ENCODE results near the gene B4GALNT4. TPM values are rescaled to one million over a fixed set of nuclear protein-coding genes. Genes with fewer than 3 reads are reported as not detected.

The B4GALNT4 gene, protein sequence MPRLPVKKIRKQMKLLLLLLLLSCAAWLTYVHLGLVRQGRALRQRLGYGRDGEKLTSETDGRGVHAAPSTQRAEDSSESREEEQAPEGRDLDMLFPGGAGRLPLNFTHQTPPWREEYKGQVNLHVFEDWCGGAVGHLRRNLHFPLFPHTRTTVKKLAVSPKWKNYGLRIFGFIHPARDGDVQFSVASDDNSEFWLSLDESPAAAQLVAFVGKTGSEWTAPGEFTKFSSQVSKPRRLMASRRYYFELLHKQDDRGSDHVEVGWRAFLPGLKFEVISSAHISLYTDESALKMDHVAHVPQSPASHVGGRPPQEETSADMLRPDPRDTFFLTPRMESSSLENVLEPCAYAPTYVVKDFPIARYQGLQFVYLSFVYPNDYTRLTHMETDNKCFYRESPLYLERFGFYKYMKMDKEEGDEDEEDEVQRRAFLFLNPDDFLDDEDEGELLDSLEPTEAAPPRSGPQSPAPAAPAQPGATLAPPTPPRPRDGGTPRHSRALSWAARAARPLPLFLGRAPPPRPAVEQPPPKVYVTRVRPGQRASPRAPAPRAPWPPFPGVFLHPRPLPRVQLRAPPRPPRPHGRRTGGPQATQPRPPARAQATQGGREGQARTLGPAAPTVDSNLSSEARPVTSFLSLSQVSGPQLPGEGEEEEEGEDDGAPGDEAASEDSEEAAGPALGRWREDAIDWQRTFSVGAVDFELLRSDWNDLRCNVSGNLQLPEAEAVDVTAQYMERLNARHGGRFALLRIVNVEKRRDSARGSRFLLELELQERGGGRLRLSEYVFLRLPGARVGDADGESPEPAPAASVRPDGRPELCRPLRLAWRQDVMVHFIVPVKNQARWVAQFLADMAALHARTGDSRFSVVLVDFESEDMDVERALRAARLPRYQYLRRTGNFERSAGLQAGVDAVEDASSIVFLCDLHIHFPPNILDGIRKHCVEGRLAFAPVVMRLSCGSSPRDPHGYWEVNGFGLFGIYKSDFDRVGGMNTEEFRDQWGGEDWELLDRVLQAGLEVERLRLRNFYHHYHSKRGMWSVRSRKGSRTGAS
- 11.1 to 25.3 TPM (median 20.4 TPM) in 5 replicates for total RNA-seq (2022; extraction: Qiagen RNA extraction)

DNA sequence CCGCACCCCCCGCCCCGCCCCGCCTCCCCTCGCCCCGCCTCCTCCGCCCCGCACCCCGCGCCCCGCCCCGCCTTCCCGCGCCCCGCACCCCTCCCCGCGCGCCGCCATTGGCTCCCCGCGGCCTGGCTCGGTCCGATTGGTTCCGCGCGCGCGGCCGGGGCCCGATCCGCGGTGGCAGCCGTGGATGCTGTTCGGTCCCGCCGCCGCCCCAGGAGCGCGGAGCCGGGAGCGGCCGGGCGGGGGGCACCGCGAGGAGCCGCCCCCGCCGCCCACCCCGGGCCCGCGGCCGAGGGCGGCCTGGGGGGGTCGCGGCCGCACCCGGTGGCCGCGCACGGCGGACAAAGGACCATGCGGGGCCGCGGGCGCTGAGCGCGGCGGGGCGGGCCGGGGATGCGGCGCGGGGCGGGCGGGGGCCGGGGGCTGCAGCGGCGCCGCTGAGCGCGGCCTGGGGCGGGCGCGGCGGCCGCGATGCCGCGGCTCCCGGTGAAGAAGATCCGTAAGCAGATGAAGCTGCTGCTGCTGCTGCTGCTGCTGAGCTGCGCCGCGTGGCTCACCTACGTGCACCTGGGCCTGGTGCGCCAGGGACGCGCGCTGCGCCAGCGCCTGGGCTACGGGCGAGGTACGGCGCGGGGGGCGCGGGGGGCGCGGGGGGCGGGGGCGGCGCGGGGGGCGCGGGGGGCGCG lies at the start of gene B4GALNT4:
Gene B4GALNT4 (plus strand): TSS at position 164 of the 683 bp plus-strand sequence. CDS start 305 bp downstream, at position 469.

DNA sequence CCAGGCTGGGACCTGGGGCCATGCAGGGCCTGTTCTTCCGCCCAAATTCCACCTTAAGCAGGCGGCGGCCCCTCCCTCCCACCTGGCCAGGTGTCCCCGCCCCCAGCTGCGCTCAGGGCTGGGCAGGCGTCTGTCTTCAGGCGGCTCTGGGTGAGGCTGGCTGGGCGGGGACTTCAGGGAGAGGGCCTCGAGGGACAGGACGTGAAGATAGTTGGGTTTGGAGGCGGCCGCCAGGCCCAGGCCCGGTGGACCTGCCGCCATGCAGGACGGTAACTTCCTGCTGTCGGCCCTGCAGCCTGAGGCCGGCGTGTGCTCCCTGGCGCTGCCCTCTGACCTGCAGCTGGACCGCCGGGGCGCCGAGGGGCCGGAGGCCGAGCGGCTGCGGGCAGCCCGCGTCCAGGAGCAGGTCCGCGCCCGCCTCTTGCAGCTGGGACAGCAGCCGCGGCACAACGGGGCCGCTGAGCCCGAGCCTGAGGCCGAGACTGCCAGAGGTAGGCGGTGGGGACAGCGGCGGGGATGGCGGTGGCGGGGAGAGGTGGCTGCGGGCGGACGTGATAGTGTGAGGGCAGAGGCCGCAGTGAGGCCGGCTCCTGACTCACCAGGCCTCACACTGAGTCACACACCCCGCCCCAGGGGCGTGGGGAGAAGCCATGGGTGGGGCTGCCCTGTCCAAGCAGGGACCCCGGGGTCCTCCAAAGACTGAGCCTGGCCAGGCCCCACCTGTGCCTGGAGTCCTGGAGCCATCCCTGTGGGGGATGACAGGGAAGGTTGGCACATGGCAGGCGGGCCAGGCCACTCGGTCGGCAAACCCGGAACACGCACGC lies 24.9 kb downstream of the B4GALNT4 start, which contains the start of gene PKP3:
Gene PKP3 (plus strand): TSS at position 176 of the 824 bp plus-strand sequence. CDS start 84 bp downstream, at position 260.

Other genes starting within 250 kb of the B4GALNT4 start
- not detected in 5 replicates for gene SCGB1C1, start 176.4 kb upstream of the B4GALNT4 start, total RNA-seq (2022; extraction: Qiagen RNA extraction)
- 38.1 to 49.8 TPM (median 48.0 TPM) in 5 replicates for gene BET1L, start 162.1 kb upstream of the B4GALNT4 start, total RNA-seq (2022; extraction: Qiagen RNA extraction)
- gene RIC8A, start 161.8 kb upstream of the B4GALNT4 start, total RNA-seq (2022; extraction: Qiagen RNA extraction): 116 to 126 TPM (median 121 TPM) in 5 replicates
- 14.4 to 22.0 TPM (median 20.6 TPM) in 5 replicates for gene SIRT3, start 133.2 kb upstream of the B4GALNT4 start, total RNA-seq (2022; extraction: Qiagen RNA extraction)
- gene PSMD13, start 132.5 kb upstream of the B4GALNT4 start, total RNA-seq (2022; extraction: Qiagen RNA extraction): 168 to 196 TPM (median 173 TPM) in 5 replicates
- not detected in 5 replicates for gene NLRP6, start 91.1 kb upstream of the B4GALNT4 start, total RNA-seq (2022; extraction: Qiagen RNA extraction)
- 7.1 to 15.7 TPM (median 12.5 TPM) in 5 replicates for gene PGGHG, start 80.4 kb upstream of the B4GALNT4 start, total RNA-seq (2022; extraction: Qiagen RNA extraction)
- not detected in 5 replicates for gene IFITM5, start 70.0 kb upstream of the B4GALNT4 start, total RNA-seq (2022; extraction: Qiagen RNA extraction)
- 59.0 to 71.7 TPM (median 65.6 TPM) in 5 replicates for gene IFITM2, start 61.7 kb upstream of the B4GALNT4 start, total RNA-seq (2022; extraction: Qiagen RNA extraction)
- gene IFITM1, start 55.5 kb upstream of the B4GALNT4 start, total RNA-seq (2022; extraction: Qiagen RNA extraction): 0.22 to 0.64 TPM (median 0.39 TPM) in 5 replicates
- 18.8 to 35.6 TPM (median 29.9 TPM) in 5 replicates for gene IFITM3, start 48.6 kb upstream of the B4GALNT4 start, total RNA-seq (2022; extraction: Qiagen RNA extraction)
- gene PKP3, start 24.7 kb downstream of the B4GALNT4 start, total RNA-seq (2022; extraction: Qiagen RNA extraction): 26.3 to 41.8 TPM (median 39.9 TPM) in 5 replicates
- 55.4 to 103 TPM (median 98.4 TPM) in 5 replicates for gene SIGIRR, start 45.5 kb downstream of the B4GALNT4 start, total RNA-seq (2022; extraction: Qiagen RNA extraction)
- 0.55 to 1.8 TPM (median 1.0 TPM) in 5 replicates for gene ANO9, start 72.5 kb downstream of the B4GALNT4 start, total RNA-seq (2022; extraction: Qiagen RNA extraction)
- gene PTDSS2, start 80.8 kb downstream of the B4GALNT4 start, total RNA-seq (2022; extraction: Qiagen RNA extraction): 35.2 to 48.7 TPM (median 46.0 TPM) in 5 replicates
- gene RNH1, start 137.7 kb downstream of the B4GALNT4 start, total RNA-seq (2022; extraction: Qiagen RNA extraction): 128 to 190 TPM (median 178 TPM) in 5 replicates
- gene HRAS, start 166.1 kb downstream of the B4GALNT4 start, total RNA-seq (2022; extraction: Qiagen RNA extraction): 97.4 to 162 TPM (median 151 TPM) in 5 replicates
- gene LRRC56, start 168.0 kb downstream of the B4GALNT4 start, total RNA-seq (2022; extraction: Qiagen RNA extraction): 0.45 to 0.93 TPM (median 0.75 TPM) in 5 replicates
- gene LMNTD2, start 191.2 kb downstream of the B4GALNT4 start, total RNA-seq (2022; extraction: Qiagen RNA extraction): 1.9 to 3.3 TPM (median 2.7 TPM) in 5 replicates
- gene RASSF7, start 191.5 kb downstream of the B4GALNT4 start, total RNA-seq (2022; extraction: Qiagen RNA extraction): 35.3 to 47.8 TPM (median 43.4 TPM) in 5 replicates
- 26.7 to 35.3 TPM (median 34.8 TPM) in 5 replicates for gene PHRF1, start 207.0 kb downstream of the B4GALNT4 start, total RNA-seq (2022; extraction: Qiagen RNA extraction)
- 4.1 to 7.8 TPM (median 7.0 TPM) in 5 replicates for gene IRF7, start 246.5 kb downstream of the B4GALNT4 start, total RNA-seq (2022; extraction: Qiagen RNA extraction)

Measured in A549 treated with CORT108297 at 1 μM for 4 hours (cell line).